ENCODE results near the gene ZMIZ1. TPM values are rescaled to one million over a fixed set of nuclear protein-coding genes. Genes with fewer than 3 reads are reported as not detected.

Gene ZMIZ1
- total RNA-seq, 1 experiment from 2014 or later: 42.3 TPM

GRCh38 chr10:79270466-79271246, 201.9 kb downstream of the ZMIZ1 start:
- H3K27me3 ChIP-seq (replicated peaks; ENCODE audit: control insufficient read depth, insufficient read depth, low read length): no peaks in the 10 kb centered on the region
- POLR2A ChIA-PET: no interaction called here

GRCh38 chr10:79272353-79272752, 203.6 kb downstream of the ZMIZ1 start:
- TF ChIP-seq CTCF (IDR thresholded peaks at IDR 0.05; ENCODE audit: insufficient read depth in 1 of 2, low read depth in 1 of 2, low read length in 1 of 2, severe bottlenecking in 1 of 2, unreplicated experiment in 1 of 2): no peak
- ChIA-PET POLR2A (no interaction called here), CTCF (interaction anchor here (0.6 kb wide), 1 partner anchor 206 kb away, joined by 4 read pairs; no protein-coding TSS in a partner anchor)
- H3K4me1 Mint-ChIP-seq (ENCODE audit: low read depth, unreplicated experiment): peaks cover 5% of the 10 kb centered on the region
- H3K27me3 Mint-ChIP-seq (ENCODE audit: insufficient read depth, unreplicated experiment): no peaks in the 10 kb centered on the region
- H3K9me3 Mint-ChIP-seq (ENCODE audit: unreplicated experiment): no peaks in the 10 kb centered on the region
- Histone ChIP-seq H3K36me3 (ENCODE audit: control insufficient read depth, insufficient read depth, low read length) (no peaks in the 10 kb centered on the region; the same call in none of the 2 replicates), H3K9me3 (no peaks in the 10 kb centered on the region), H3K4me3 (ENCODE audit: low read depth, low read length) (no peak overlapping the region), H3K4me1 (no peaks in the 10 kb centered on the region), H3K27me3 (replicated peaks; ENCODE audit: control insufficient read depth, insufficient read depth, low read length) (no peaks in the 10 kb centered on the region)
- H3K36me3 Mint-ChIP-seq (ENCODE audit: insufficient read depth, unreplicated experiment): peaks cover 33% of the 10 kb centered on the region
- H3K4me3 Mint-ChIP-seq (ENCODE audit: unreplicated experiment): no peak overlapping the region
- no peak for DNase-seq
- intact Hi-C loops (cut with micrococcal nuclease; ENCODE audit: unreplicated experiment): no loop called here
- peak overlapping the region; percentile 85 for H3K27ac Mint-ChIP-seq (ENCODE audit: unreplicated experiment)
- no TSS peak for BruUV-seq (replicated peaks)

More at GRCh38 chr10:79270466-79271246, 201.9 kb downstream of the ZMIZ1 start:
- Mint-ChIP-seq H3K4me1 (ENCODE audit: low read depth, unreplicated experiment) (peaks cover 5% of the 10 kb centered on the region), H3K27ac (ENCODE audit: unreplicated experiment) (no peak overlapping the region), H3K36me3 (ENCODE audit: insufficient read depth, unreplicated experiment) (peaks cover 27% of the 10 kb centered on the region), H3K4me3 (ENCODE audit: unreplicated experiment) (no peak overlapping the region), H3K27me3 (ENCODE audit: insufficient read depth, unreplicated experiment) (no peaks in the 10 kb centered on the region), H3K9me3 (ENCODE audit: unreplicated experiment) (no peaks in the 10 kb centered on the region)
- TF ChIP-seq CTCF (IDR thresholded peaks at IDR 0.05; ENCODE audit: insufficient read depth in 1 of 2, low read depth in 1 of 2, low read length in 1 of 2, severe bottlenecking in 1 of 2, unreplicated experiment in 1 of 2): no peak
- Histone ChIP-seq H3K4me1 (no peaks in the 10 kb centered on the region), H3K36me3 (ENCODE audit: control insufficient read depth, insufficient read depth, low read length) (no peaks in the 10 kb centered on the region; the same call in none of the 2 replicates), H3K9me3 (no peaks in the 10 kb centered on the region), H3K4me3 (ENCODE audit: low read depth, low read length) (no peak overlapping the region)
- BruUV-seq (replicated peaks): no TSS peak
- intact Hi-C loops (cut with micrococcal nuclease; ENCODE audit: unreplicated experiment): no loop called here
- CTCF ChIA-PET: no interaction called here
- no peak for DNase-seq

GRCh38 chr10:79273604-79274003, 204.8 kb downstream of the ZMIZ1 start:
- no TSS peak for BruUV-seq (replicated peaks)
- ChIA-PET POLR2A (no interaction called here), CTCF (no interaction called here)
- Histone ChIP-seq H3K27me3 (replicated peaks; ENCODE audit: control insufficient read depth, insufficient read depth, low read length) (no peaks in the 10 kb centered on the region), H3K4me3 (ENCODE audit: low read depth, low read length) (no peak overlapping the region), H3K36me3 (ENCODE audit: control insufficient read depth, insufficient read depth, low read length) (peaks cover 1% of the 10 kb centered on the region), H3K9me3 (no peaks in the 10 kb centered on the region), H3K4me1 (no peaks in the 10 kb centered on the region)
- peaks cover 32% of the 10 kb centered on the region for H3K36me3 Mint-ChIP-seq (ENCODE audit: insufficient read depth, unreplicated experiment)
- H3K9me3 Mint-ChIP-seq (ENCODE audit: unreplicated experiment): no peaks in the 10 kb centered on the region
- H3K27ac Mint-ChIP-seq (ENCODE audit: unreplicated experiment): no peak overlapping the region
- TF ChIP-seq CTCF (IDR thresholded peaks at IDR 0.05; ENCODE audit: insufficient read depth in 1 of 2, low read depth in 1 of 2, low read length in 1 of 2, severe bottlenecking in 1 of 2, unreplicated experiment in 1 of 2): no peak
- DNase-seq: no peak
- peaks cover 5% of the 10 kb centered on the region for H3K4me1 Mint-ChIP-seq (ENCODE audit: low read depth, unreplicated experiment)
- intact Hi-C loops (cut with micrococcal nuclease; ENCODE audit: unreplicated experiment): no loop called here
- H3K4me3 Mint-ChIP-seq (ENCODE audit: unreplicated experiment): no peak overlapping the region
- no peaks in the 10 kb centered on the region for H3K27me3 Mint-ChIP-seq (ENCODE audit: insufficient read depth, unreplicated experiment)

All from Caco-2 (cell line).